HepG2 (cell line): ENCODE results near the gene TEC.

Experiments used
- BRF2 ChIP-seq: sonication (generic); formaldehyde crosslinking; IDR thresholded peaks from 2 replicates; pipeline ENCODE4 v1.8.1; 2022; ENCODE audit warnings: mild to moderate bottlenecking, missing genetic modification reagents
- POLR2A ChIP-seq, 2 experiments: IDR thresholded peaks; 2 replicates each; pipeline ENCODE4 v1.6.1; 2011; ENCODE audit warnings: low read depth in 2 of 2, low read length in 2 of 2, mild to moderate bottlenecking in 1 of 2, moderate library complexity in 1 of 2; ENCODE audit not compliant: insufficient read depth in 1 of 2
- REST ChIP-seq, 2 experiments: IDR thresholded peaks; 2 replicates each; pipeline ENCODE4 v1.6.1; 2011 to 2012; ENCODE audit warnings: low read length in 2 of 2, borderline replicate concordance in 1 of 2, low read depth in 1 of 2, mild to moderate bottlenecking in 1 of 2, moderate library complexity in 1 of 2
- SMARCE1 ChIP-seq: fragments of 450-650 bp; IDR thresholded peaks from 2 replicates; pipeline ENCODE4 v1.6.1; 2017; ENCODE audit warnings: borderline replicate concordance
- ZNF292 ChIP-seq: sonication (generic); formaldehyde crosslinking; IDR thresholded peaks from 2 replicates; pipeline ENCODE4 v1.8.1; 2022; ENCODE audit warnings: mild to moderate bottlenecking, low read depth, missing genetic modification reagents, borderline replicate concordance

GRCh38 chr4:48203819-48204218 lies 65.8 kb downstream of the TEC start:
- TF ChIP-seq REST (IDR thresholded peaks at IDR 0.05; ENCODE audit: borderline replicate concordance in 1 of 2, low read depth in 1 of 2, low read length in 2 of 2) (no peak), SMARCE1 (no peak), BRF2 (CRISPR knock-in tag) (no peak), POLR2A (IDR thresholded peaks at IDR 0.05; ENCODE audit: insufficient read depth in 1 of 2, low read depth in 2 of 2, low read length in 2 of 2) (no peak), ZNF292 (CRISPR knock-in tag) (no peak)
